Measurements from ENCODE around the gene TMX1.

GRCh38 chr14:51202914-51203665 is 37.0 kb upstream of the TMX1 start:
- TF ChIP-seq, protein P1, sequence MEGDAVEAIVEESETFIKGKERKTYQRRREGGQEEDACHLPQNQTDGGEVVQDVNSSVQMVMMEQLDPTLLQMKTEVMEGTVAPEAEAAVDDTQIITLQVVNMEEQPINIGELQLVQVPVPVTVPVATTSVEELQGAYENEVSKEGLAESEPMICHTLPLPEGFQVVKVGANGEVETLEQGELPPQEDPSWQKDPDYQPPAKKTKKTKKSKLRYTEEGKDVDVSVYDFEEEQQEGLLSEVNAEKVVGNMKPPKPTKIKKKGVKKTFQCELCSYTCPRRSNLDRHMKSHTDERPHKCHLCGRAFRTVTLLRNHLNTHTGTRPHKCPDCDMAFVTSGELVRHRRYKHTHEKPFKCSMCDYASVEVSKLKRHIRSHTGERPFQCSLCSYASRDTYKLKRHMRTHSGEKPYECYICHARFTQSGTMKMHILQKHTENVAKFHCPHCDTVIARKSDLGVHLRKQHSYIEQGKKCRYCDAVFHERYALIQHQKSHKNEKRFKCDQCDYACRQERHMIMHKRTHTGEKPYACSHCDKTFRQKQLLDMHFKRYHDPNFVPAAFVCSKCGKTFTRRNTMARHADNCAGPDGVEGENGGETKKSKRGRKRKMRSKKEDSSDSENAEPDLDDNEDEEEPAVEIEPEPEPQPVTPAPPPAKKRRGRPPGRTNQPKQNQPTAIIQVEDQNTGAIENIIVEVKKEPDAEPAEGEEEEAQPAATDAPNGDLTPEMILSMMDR (IDR thresholded peaks at IDR 0.05) = no peak
- TF ChIP-seq POLR2A (IDR thresholded peaks at IDR 0.05) = no peak
